Gastrocnemius medialis (tissue), 4 donors: ENCODE data around the gene TAS1R2.

ENCODE experiments used
- CTCF ChIP-seq, 5 experiments: fragments of 450-650 bp in 3 of 5; fragments of 200-600 bp in 2 of 5; sonication (generic) in 2 of 5; IDR thresholded peaks in 4 of 5; conservative IDR thresholded peaks in 1 of 5; 1 replicate in 4 of 5; 2 replicates in 1 of 5; pipeline ENCODE4 v1.5.1; 2016 to 2019; ENCODE audit warnings: antibody characterized with exemption in 5 of 5, mild to moderate bottlenecking in 3 of 5, moderate library complexity in 3 of 5
- POLR2A ChIP-seq, 2 donors: fragments of 450-650 bp; IDR thresholded peaks; one replicate each; pipeline ENCODE4 v1.6.1; 2017; ENCODE audit warnings: antibody characterized with exemption in 2 of 2, mild to moderate bottlenecking in 2 of 2, moderate library complexity in 2 of 2

- TF ChIP-seq CTCF (IDR thresholded peaks at IDR 0.05 in 4 of 5, conservative IDR thresholded peaks at IDR 0.05 in 1 of 5) (no peak), POLR2A (IDR thresholded peaks at IDR 0.05) (no peak)
These were observed 22.8 kb downstream of the TAS1R2 start for GRCh38 chr1:18836654-18837053.
